ENCODE results near the gene DDX42. TPM values are rescaled to one million over a fixed set of nuclear protein-coding genes. Genes with fewer than 3 reads are reported as not detected.
A peak's percentile ranks its signal among the peaks of the same experiment; 100 is the strongest.

Gene DDX42
- total and polyA plus RNA-seq, 9 of the 15 experiments (the other 6 are each of a cell fraction or from before 2014, with no cell fraction given) = 16.5 to 149 (median 87.6) TPM

GRCh38 chr17:63774141-63774968, at the start of gene DDX42 (continued):
- peak; percentile 79 for TF ChIP-seq AFF4 (CRISPR knock-in tag; IDR thresholded peaks at IDR 0.05)
- TF ChIP-seq PREB (CRISPR knock-in tag; IDR thresholded peaks at IDR 0.05) = 0 out of 2 replicates have a peak, but pooled peaks have one; percentile 27
- TF ChIP-seq XRCC5 (IDR thresholded peaks at IDR 0.05; ENCODE audit: low read depth, low read length) = 0 out of 2 replicates have a peak, but pooled peaks have one; percentile 67
- no peak for TF ChIP-seq ZFP30 (CRISPR knock-in tag; IDR thresholded peaks at IDR 0.05; ENCODE audit: borderline replicate concordance)
- no peak for TF ChIP-seq ZNF507 (tag; conservative IDR thresholded peaks at IDR 0.05)
- TF ChIP-seq FOXP4 (CRISPR knock-in tag; IDR thresholded peaks at IDR 0.05; ENCODE audit: borderline replicate concordance) = 0 out of 2 replicates have a peak, but pooled peaks have one; percentile 59
- TF ChIP-seq LCOR (CRISPR knock-in tag; IDR thresholded peaks at IDR 0.05) = 0 out of 2 replicates have a peak, but pooled peaks have one; percentile 68
- no peak for TF ChIP-seq NFXL1 (CRISPR knock-in tag; IDR thresholded peaks at IDR 0.05)
- no peak for TF ChIP-seq RAD51 (IDR thresholded peaks at IDR 0.05; ENCODE audit: borderline replicate concordance, low read depth)
- TF ChIP-seq ZBTB43 (CRISPR knock-in tag; IDR thresholded peaks at IDR 0.05) = 0 out of 2 replicates have a peak, but pooled peaks have one; percentile 58
- TF ChIP-seq CREB1 (IDR thresholded peaks at IDR 0.05) = no peak
- TF ChIP-seq CREB1 (CRISPR knock-in tag; IDR thresholded peaks at IDR 0.05) = 0 out of 2 replicates have a peak, but pooled peaks have one; percentile 22
- TF ChIP-seq MBD1 (CRISPR knock-in tag; IDR thresholded peaks at IDR 0.05) = no peak
- peak; percentile 47 for TF ChIP-seq PCBP1 (IDR thresholded peaks at IDR 0.05; ENCODE audit: low read depth, low read length, poor library complexity, severe bottlenecking)
- no peak for TF ChIP-seq E2F5 (CRISPR knock-in tag; IDR thresholded peaks at IDR 0.05)
